A549 (cell line): ENCODE measurements around the gene DIO3.

Source experiments
- BHLHE40 ChIP-seq: IDR thresholded peaks from 2 replicates; pipeline ENCODE4 v1.6.1; 2012; ENCODE audit warnings: low read depth, low read length, inconsistent platforms
- CTCF ChIP-seq: fragments of >200 bp; sonication (Bioruptor Twin); formaldehyde crosslinking; IDR thresholded peaks from 3 replicates; pipeline ENCODE4 v1.5.1; 2016
- EP300 ChIP-seq, 2 experiments: fragments of >200 bp; sonication (Bioruptor Twin); formaldehyde crosslinking; IDR thresholded peaks; 2 replicates in 1 of 2; 3 replicates in 1 of 2; pipeline ENCODE4 v1.6.1; 2016 to 2017
- HDAC2 ChIP-seq: fragments of 200-600 bp; sonication (generic); IDR thresholded peaks from 2 replicates; pipeline ENCODE4 v1.6.1; 2016
- NFE2L2 ChIP-seq: fragments of 150-350 bp; conservative IDR thresholded peaks from 2 replicates; pipeline ENCODE4 v1.6.1; 2014; ENCODE audit warnings: low read length
- NR3C1 ChIP-seq: fragments of >200 bp; sonication (Bioruptor Twin); formaldehyde crosslinking; IDR thresholded peaks from 3 replicates; pipeline ENCODE4 v1.6.1; 2017
- POLR2A ChIP-seq: IDR thresholded peaks from 2 replicates; pipeline ENCODE4 v1.6.1; 2012; ENCODE audit warnings: mild to moderate bottlenecking, low read length
- TP53 ChIP-seq: fragments of 250-450 bp; sonication (Bioruptor Pico); IDR thresholded peaks from 2 replicates; pipeline ENCODE4 v1.5.0; 2021; ENCODE audit warnings: mild to moderate bottlenecking, moderate library complexity
- USF2 ChIP-seq: fragments of 450-650 bp; IDR thresholded peaks from 2 replicates; pipeline ENCODE4 v1.6.1; 2014; ENCODE audit warnings: antibody characterized with exemption

- TF ChIP-seq NR3C1, result no peak
- TF ChIP-seq CTCF, result no peak
- TF ChIP-seq POLR2A, result no peak
- no peak for TF ChIP-seq BHLHE40
- no peak for TF ChIP-seq NFE2L2
- TF ChIP-seq USF2, result no peak
- TF ChIP-seq TP53, result no peak
- TF ChIP-seq HDAC2, result no peak
- no peak for TF ChIP-seq EP300 (IDR thresholded peaks at IDR 0.05)
These were observed 18.2 kb downstream of the DIO3 start for GRCh38 chr14:101579372-101580080.
